Mesenchymal stem cell (in vitro differentiated cells and primary cell): ENCODE results near the gene NEDD4L.

Experiments used
- DNase-seq: peaks from one replicate; pipeline ENCODE4 v3.0.0-alpha.2; 2013
- H2AFZ ChIP-seq: one replicate; pipeline ENCODE4 v1.6.1; 2013; ENCODE audit warnings: low read depth, mild to moderate bottlenecking, control low read depth, inconsistent platforms, low read length, moderate library complexity
- H2AK5ac ChIP-seq: 2 replicates; pipeline ENCODE4 v1.6.1; 2013; ENCODE audit warnings: low read length, moderate library complexity, mild to moderate bottlenecking, inconsistent platforms; ENCODE audit not compliant: severe bottlenecking
- H2BK120ac ChIP-seq: one replicate; pipeline ENCODE4 v1.6.1; 2013; ENCODE audit warnings: low read depth, mild to moderate bottlenecking, inconsistent platforms, low read length, moderate library complexity
- H2BK12ac ChIP-seq, 2 experiments: one replicate each; pipeline ENCODE4 v1.6.1; 2013; ENCODE audit warnings: inconsistent platforms in 2 of 2, low read length in 2 of 2, mild to moderate bottlenecking in 2 of 2, moderate library complexity in 2 of 2, control low read depth in 1 of 2
- H2BK15ac ChIP-seq: one replicate; pipeline ENCODE4 v1.6.1; 2013; ENCODE audit warnings: mild to moderate bottlenecking, low read depth, inconsistent platforms; ENCODE audit not compliant: poor library complexity, severe bottlenecking
- H2BK5ac ChIP-seq: 2 replicates; pipeline ENCODE4 v1.6.1; 2013; ENCODE audit warnings: low read depth, mild to moderate bottlenecking, low read length, control low read depth, inconsistent platforms; ENCODE audit not compliant: poor library complexity, severe bottlenecking
- H3K14ac ChIP-seq, 2 experiments: one replicate each; pipeline ENCODE4 v1.6.1; 2013; ENCODE audit warnings: inconsistent platforms in 2 of 2, low read length in 2 of 2, control low read depth in 1 of 2, mild to moderate bottlenecking in 1 of 2, moderate library complexity in 1 of 2
- H3K18ac ChIP-seq, 2 experiments: one replicate each; pipeline ENCODE4 v1.6.1; 2013; ENCODE audit warnings: inconsistent platforms in 2 of 2, low read length in 2 of 2, control low read depth in 1 of 2, low read depth in 1 of 2, mild to moderate bottlenecking in 1 of 2
- H3K23ac ChIP-seq, 2 experiments: one replicate each; pipeline ENCODE4 v1.6.1; 2013; ENCODE audit warnings: inconsistent platforms in 2 of 2, low read length in 2 of 2, mild to moderate bottlenecking in 2 of 2, moderate library complexity in 2 of 2, control low read depth in 1 of 2
- H3K27ac ChIP-seq: 2 replicates; pipeline ENCODE4 v1.5.1; 2013; ENCODE audit warnings: mild to moderate bottlenecking, moderate library complexity, low read length, control low read depth, inconsistent platforms; ENCODE audit not compliant: poor library complexity, severe bottlenecking
- H3K27me3 ChIP-seq, 2 experiments: 2 replicates each; pipeline versions ENCODE4 v1.6.1 to v1.7.0; 2013; ENCODE audit warnings: low read length in 2 of 2, mild to moderate bottlenecking in 2 of 2, moderate library complexity in 2 of 2, control low read depth in 1 of 2, inconsistent platforms in 1 of 2; ENCODE audit not compliant: control insufficient read depth in 1 of 2, insufficient read depth in 1 of 2
- H3K36me3 ChIP-seq, 2 experiments: 2 replicates each; pipeline versions ENCODE4 v1.6.1 to v1.7.0; 2013; ENCODE audit warnings: low read length in 2 of 2, control low read depth in 1 of 2, inconsistent platforms in 1 of 2, low read depth in 1 of 2, mild to moderate bottlenecking in 1 of 2; ENCODE audit not compliant: insufficient read depth in 2 of 2, control insufficient read depth in 1 of 2
- H3K4ac ChIP-seq, 2 experiments: one replicate each; pipeline ENCODE4 v1.6.1; 2013; ENCODE audit warnings: inconsistent platforms in 2 of 2, low read length in 2 of 2, mild to moderate bottlenecking in 2 of 2, moderate library complexity in 2 of 2, control low read depth in 1 of 2, low read depth in 1 of 2
- H3K4me1 ChIP-seq: 2 replicates; pipeline ENCODE4 v1.6.1; 2013; ENCODE audit warnings: low read depth, low read length, control low read depth; ENCODE audit not compliant: control insufficient read depth, insufficient read depth
- H3K4me2 ChIP-seq: 2 replicates; pipeline ENCODE4 v1.6.1; 2013; ENCODE audit warnings: low read length, mild to moderate bottlenecking, inconsistent platforms; ENCODE audit not compliant: poor library complexity, severe bottlenecking
- H3K4me3 ChIP-seq, 2 experiments: 2 replicates each; pipeline versions ENCODE4 v1.5.1 to v1.7.0; 2013; ENCODE audit warnings: low read length in 2 of 2, mild to moderate bottlenecking in 2 of 2, control low read depth in 1 of 2, low read depth in 1 of 2; ENCODE audit not compliant: insufficient read depth in 1 of 2
- H3K79me1 ChIP-seq: replicated peaks from 2 replicates; pipeline ENCODE4 v1.6.1; 2013; ENCODE audit warnings: mild to moderate bottlenecking, control low read depth, low read length, inconsistent platforms; ENCODE audit not compliant: poor library complexity, severe bottlenecking
- H3K9ac ChIP-seq: 2 replicates; pipeline ENCODE4 v1.7.0; 2013; ENCODE audit warnings: mild to moderate bottlenecking, low read length, moderate library complexity
- H3K9me3 ChIP-seq: 2 replicates; pipeline ENCODE4 v1.7.0; 2013; ENCODE audit warnings: mild to moderate bottlenecking, low read length; ENCODE audit not compliant: control insufficient read depth
- H4K8ac ChIP-seq: one replicate; pipeline ENCODE4 v1.6.1; 2013; ENCODE audit warnings: inconsistent platforms, mild to moderate bottlenecking, low read length, moderate library complexity
- H4K91ac ChIP-seq: one replicate; pipeline ENCODE4 v1.6.1; 2013; ENCODE audit warnings: mild to moderate bottlenecking, low read length, inconsistent platforms
- WGBS: methylation state at CpG from one replicate; pipeline ENCODE4 v1.1.7; 2013; ENCODE audit warnings: mixed read lengths; 5-methylcytosine and 5-hydroxymethylcytosine counted together

The NEDD4L gene

DNA sequence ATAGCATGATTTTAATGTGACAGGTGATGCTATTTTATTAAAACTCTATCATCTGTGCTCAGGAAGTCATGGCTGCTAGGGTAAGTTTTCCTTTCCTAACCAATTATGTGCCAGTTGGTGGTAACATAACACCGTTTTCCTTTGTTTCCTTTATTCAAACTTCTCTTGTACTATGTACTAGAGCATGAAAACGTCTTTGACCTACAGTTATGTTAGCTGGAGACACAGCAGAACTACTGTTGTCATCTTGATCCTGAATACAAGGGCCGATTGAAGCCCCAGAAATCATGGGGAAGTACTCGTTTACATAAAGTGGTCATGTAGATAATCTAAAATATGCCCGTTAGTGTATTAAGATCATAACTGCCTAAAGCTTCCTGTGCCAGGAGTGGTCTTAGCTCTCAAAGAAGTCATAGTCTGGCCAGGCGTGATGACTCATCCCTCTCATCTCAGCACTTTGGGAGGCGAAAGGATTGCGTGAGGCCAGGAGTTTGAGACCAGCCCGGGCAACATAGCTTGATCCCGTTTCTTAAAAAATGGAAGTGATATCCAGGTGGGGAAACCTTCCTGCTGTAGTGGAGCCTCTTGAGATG, 20.5 kb downstream of the NEDD4L start:
- 73% methylated on average over 10 of the region's 10 CpGs for WGBS
- no peaks in the 10 kb centered on the region for H3K27me3 ChIP-seq
- peaks cover 2% of the 10 kb centered on the region for H3K4me1 ChIP-seq
- no peak overlapping the region for H3K18ac ChIP-seq
- no peaks in the 10 kb centered on the region for H3K36me3 ChIP-seq
- no peak overlapping the region for H3K14ac ChIP-seq
- no peak overlapping the region for H4K8ac ChIP-seq
- H3K4me3 ChIP-seq = no peak overlapping the region
- H3K79me1 ChIP-seq = peaks cover 7% of the 10 kb centered on the region
- H2AK5ac ChIP-seq = no peak overlapping the region
- no peak overlapping the region for H2BK12ac ChIP-seq
- no peak overlapping the region for H3K4ac ChIP-seq
- no peak overlapping the region for H2BK120ac ChIP-seq
- H3K4me2 ChIP-seq = no peak overlapping the region
- H2BK15ac ChIP-seq = no peak overlapping the region
- no peak overlapping the region for H3K27ac ChIP-seq
- no peak overlapping the region for H3K23ac ChIP-seq
- DNase-seq = no peak
- no peak overlapping the region for H2BK5ac ChIP-seq
- H3K9me3 ChIP-seq = no peaks in the 10 kb centered on the region
- H4K91ac ChIP-seq = no peak overlapping the region
- no peak overlapping the region for H3K9ac ChIP-seq
- H2AFZ ChIP-seq = no peak overlapping the region

DNA sequence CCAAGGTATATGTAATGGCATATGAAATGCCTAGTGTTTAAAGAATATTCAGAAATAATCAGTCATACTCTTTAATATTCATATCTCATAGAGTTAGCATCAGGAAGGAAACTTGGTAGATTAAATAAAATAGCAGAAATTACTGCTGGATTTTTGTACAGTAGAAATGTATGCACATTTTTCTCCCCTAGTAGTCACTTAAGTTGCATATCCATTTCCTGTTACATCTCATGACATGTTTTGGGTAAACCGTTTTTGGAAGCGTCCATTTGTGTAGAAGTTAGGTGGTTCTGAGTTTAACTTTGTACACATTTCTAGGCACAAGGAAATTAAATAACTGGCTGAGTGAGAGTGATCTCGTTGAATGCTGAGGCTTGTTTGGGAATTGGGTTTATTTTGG, 21.9 kb downstream of the NEDD4L start:
- H3K14ac ChIP-seq = no peak overlapping the region
- no peaks in the 10 kb centered on the region for H3K9me3 ChIP-seq
- no peak overlapping the region for H4K91ac ChIP-seq
- H4K8ac ChIP-seq = no peak overlapping the region
- H2BK5ac ChIP-seq = no peak overlapping the region
- H2BK12ac ChIP-seq = no peak overlapping the region
- no peak overlapping the region for H3K4me2 ChIP-seq
- no peaks in the 10 kb centered on the region for H3K27me3 ChIP-seq
- no peak overlapping the region for H3K23ac ChIP-seq
- peaks cover 7% of the 10 kb centered on the region for H3K79me1 ChIP-seq
- H3K36me3 ChIP-seq = no peaks in the 10 kb centered on the region
- H3K27ac ChIP-seq = no peak overlapping the region
- no peak overlapping the region for H2AK5ac ChIP-seq
- H3K4ac ChIP-seq = no peak overlapping the region
- no peak overlapping the region for H2BK15ac ChIP-seq
- DNase-seq = no peak
- H3K9ac ChIP-seq = no peak overlapping the region
- H2BK120ac ChIP-seq = no peak overlapping the region
- WGBS = 97% methylated on average over 2 of the region's 3 CpGs
- H3K18ac ChIP-seq = no peak overlapping the region
- no peak overlapping the region for H3K4me3 ChIP-seq
- H3K4me1 ChIP-seq = peaks cover 6% of the 10 kb centered on the region
- no peak overlapping the region for H2AFZ ChIP-seq

DNA sequence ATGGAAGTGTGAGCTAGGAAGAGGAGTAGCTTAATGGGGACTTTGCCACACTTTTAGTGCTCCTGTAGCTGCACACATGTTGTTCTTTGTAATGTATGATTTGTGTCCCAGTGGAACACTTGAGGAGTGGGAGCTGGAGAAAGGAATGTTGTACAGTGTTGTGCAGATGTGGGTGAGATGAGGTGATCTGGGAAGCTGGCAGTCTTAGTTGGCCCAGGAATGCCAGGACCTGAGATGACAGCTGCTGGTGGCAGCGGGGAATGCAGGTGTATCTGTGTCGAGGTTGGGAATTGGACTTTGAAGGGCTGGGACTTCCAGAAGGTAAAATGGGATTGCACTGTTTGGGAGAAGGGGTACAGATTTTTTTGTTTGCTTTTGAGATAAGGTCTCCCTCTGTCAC, 23.6 kb downstream of the NEDD4L start:
- 79% methylated on average over 2 of the region's 2 CpGs for WGBS
- Histone ChIP-seq H3K4ac (no peak overlapping the region), H2BK15ac (no peak overlapping the region)

DNA sequence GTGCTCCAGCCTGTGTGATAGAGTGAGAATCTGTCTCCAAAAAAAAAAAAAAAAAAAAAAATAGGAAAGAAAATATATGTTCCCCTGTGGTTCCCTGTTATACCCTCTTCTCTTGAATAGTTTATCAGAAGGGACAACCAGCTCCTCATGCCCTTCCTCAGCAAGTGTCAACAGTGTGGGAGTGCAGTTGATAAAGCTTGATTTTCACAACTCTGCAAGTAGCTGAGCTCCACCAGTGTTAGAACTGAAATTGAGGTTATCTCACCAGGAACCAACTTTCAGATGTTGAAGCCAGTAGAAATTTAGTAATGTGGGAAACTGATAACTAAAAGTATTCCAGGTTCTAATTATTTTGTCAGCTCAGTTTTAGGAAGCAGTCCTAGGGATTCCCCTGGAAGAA, 25.1 kb downstream of the NEDD4L start:
- H3K14ac ChIP-seq = no peak overlapping the region

More for the DNA sequence above, 23.6 kb downstream of the NEDD4L start:
- H4K8ac ChIP-seq = no peak overlapping the region
- no peak overlapping the region for H3K23ac ChIP-seq
- no peak overlapping the region for H2BK120ac ChIP-seq
- H3K27me3 ChIP-seq = no peaks in the 10 kb centered on the region
- H4K91ac ChIP-seq = no peak overlapping the region
- no peak overlapping the region for H2AK5ac ChIP-seq
- no peak overlapping the region for H3K27ac ChIP-seq
- no peak overlapping the region for H2BK12ac ChIP-seq
- H3K14ac ChIP-seq = no peak overlapping the region
- H3K79me1 ChIP-seq = peaks cover 7% of the 10 kb centered on the region
- H2BK5ac ChIP-seq = no peak overlapping the region
- DNase-seq = no peak
- H3K36me3 ChIP-seq = no peaks in the 10 kb centered on the region
- no peak overlapping the region for H3K4me3 ChIP-seq
- H3K9me3 ChIP-seq = no peaks in the 10 kb centered on the region
- H3K18ac ChIP-seq = no peak overlapping the region
- H2AFZ ChIP-seq = no peak overlapping the region
- peaks cover 6% of the 10 kb centered on the region for H3K4me1 ChIP-seq
- H3K9ac ChIP-seq = no peak overlapping the region
- no peak overlapping the region for H3K4me2 ChIP-seq

More for the DNA sequence above, 25.1 kb downstream of the NEDD4L start:
- no peak for DNase-seq
- Histone ChIP-seq H2BK15ac (no peak overlapping the region), H2AFZ (no peak overlapping the region), H3K18ac (no peak overlapping the region), H3K9me3 (no peaks in the 10 kb centered on the region), H3K79me1 (peaks cover 7% of the 10 kb centered on the region), H3K9ac (no peak overlapping the region), H4K8ac (no peak overlapping the region), H3K23ac (no peak overlapping the region), H2BK5ac (no peak overlapping the region), H3K4ac (no peak overlapping the region), H3K27me3 (no peaks in the 10 kb centered on the region), H2BK120ac (no peak overlapping the region), H3K36me3 (no peaks in the 10 kb centered on the region), H2BK12ac (no peak overlapping the region), H3K4me3 (no peak overlapping the region), H2AK5ac (no peak overlapping the region), H3K27ac (no peak overlapping the region), H3K4me2 (no peak overlapping the region), H3K4me1 (peaks cover 6% of the 10 kb centered on the region), H4K91ac (no peak overlapping the region)
